ENCODE measurements around the gene VTI1B.
"Not testable (repeated sequence)": the region's sequence is repeated elsewhere in the genome, so short reads cannot be mapped to it uniquely, and the experiment has no call there.

Gene VTI1B

GRCh38 chr14:67674480-67675218 is at the start of gene VTI1B:
Gene VTI1B, minus strand, starts transcription at chr14:67674632. Its CDS starts 143 bp downstream, at chr14:67674489.
- DNase-seq (ENCODE audit: low read depth): peak; percentile 54

GRCh38 chr14:67722293-67722692 is 47.9 kb upstream of the VTI1B start:
- no peak for DNase-seq (ENCODE audit: low read depth)

- DNase-seq (ENCODE audit: low read depth): no peak
Observed at GRCh38 chr14:67721875-67722274, 47.4 kb upstream of the VTI1B start.

- no peak for DNase-seq (ENCODE audit: low read depth)
Observed at GRCh38 chr14:67719866-67720265, 45.4 kb upstream of the VTI1B start.

GRCh38 chr14:67719385-67719784 is 45.0 kb upstream of the VTI1B start:
- DNase-seq (ENCODE audit: low read depth): not testable (repeated sequence)

- DNase-seq (ENCODE audit: low read depth): no peak
Observed at GRCh38 chr14:67718265-67718664, 43.8 kb upstream of the VTI1B start.

- DNase-seq (ENCODE audit: low read depth): no peak
Observed at GRCh38 chr14:67717048-67717447, 42.6 kb upstream of the VTI1B start.

- no peak for DNase-seq (ENCODE audit: low read depth)
Observed at GRCh38 chr14:67710209-67710608, 35.8 kb upstream of the VTI1B start.

GRCh38 chr14:67709796-67710195 is 35.4 kb upstream of the VTI1B start:
- not testable (repeated sequence) for DNase-seq (ENCODE audit: low read depth)

GRCh38 chr14:67709346-67709745 is 34.9 kb upstream of the VTI1B start:
- not testable (repeated sequence) for DNase-seq (ENCODE audit: low read depth)

GRCh38 chr14:67705211-67705610 is 30.8 kb upstream of the VTI1B start:
- no peak for DNase-seq (ENCODE audit: low read depth)

- DNase-seq (ENCODE audit: low read depth): no peak
Observed at GRCh38 chr14:67704484-67705089, 30.2 kb upstream of the VTI1B start.

- no peak for DNase-seq (ENCODE audit: low read depth)
Observed at GRCh38 chr14:67703997-67704396, 29.6 kb upstream of the VTI1B start.

GRCh38 chr14:67701492-67701891 is 27.1 kb upstream of the VTI1B start, which contains the start of gene RDH12:
Gene RDH12, plus strand, starts transcription at chr14:67701886. Its CDS starts 20,757 bp downstream, at chr14:67722643.
- DNase-seq (ENCODE audit: low read depth): not testable (repeated sequence)

- DNase-seq (ENCODE audit: low read depth): no peak
Observed at GRCh38 chr14:67698179-67698578, 23.7 kb upstream of the VTI1B start.

- no peak for DNase-seq (ENCODE audit: low read depth)
Observed at GRCh38 chr14:67697006-67697405, 22.6 kb upstream of the VTI1B start.

GRCh38 chr14:67695394-67695949 is 21.0 kb upstream of the VTI1B start, which contains the start of gene RDH11:
Gene RDH11, minus strand, starts transcription at chr14:67695764. Its CDS starts 61 bp downstream, at chr14:67695703.
- peak; percentile 42 for DNase-seq (ENCODE audit: low read depth)

- peak; percentile 16 for DNase-seq (ENCODE audit: low read depth)
Observed at GRCh38 chr14:67694791-67695393, 20.5 kb upstream of the VTI1B start.

- DNase-seq (ENCODE audit: low read depth): no peak
Observed at GRCh38 chr14:67690011-67690410, 15.6 kb upstream of the VTI1B start.

GRCh38 chr14:67683842-67684241 is 9.4 kb upstream of the VTI1B start:
- no peak for DNase-seq (ENCODE audit: low read depth)

- no peak for DNase-seq (ENCODE audit: low read depth)
Observed at GRCh38 chr14:67680941-67681340, 6.5 kb upstream of the VTI1B start.

- no peak for DNase-seq (ENCODE audit: low read depth)
Observed at GRCh38 chr14:67680121-67680602, 5.7 kb upstream of the VTI1B start.

GRCh38 chr14:67679006-67679405 is 4.6 kb upstream of the VTI1B start:
- no peak for DNase-seq (ENCODE audit: low read depth)
